K562 (cell line): ENCODE results near the gene MMEL1. TPM values are rescaled to one million over a fixed set of nuclear protein-coding genes. Genes with fewer than 3 reads are reported as not detected.

ENCODE experiments used
- ATAC-seq: fragments of 200-7000 bp; cut with Tn5 transposase; 3 replicates; pipeline ENCODE4 v1.9.1; 2020; ENCODE audit warnings: moderate library complexity
- BruUV-seq: library from RNA; stranded (reverse); fragments of 400-500 nt; replicated peaks from 2 replicates; lab custom pipeline; 2021; lab: Mats Ljungman, UMichigan
- CTCF ChIA-PET: fragments of 300-600 bp; formaldehyde crosslinking; extraction: SDS; loops from one replicate; lab custom pipeline; 2021; ENCODE audit warnings: low intra/inter-chr PET ratio; lab: Yijun Ruan, JAX
- POLR2A ChIA-PET: fragments of 300-600, 350-650 bp; sonication (Branson Sonifier 250); formaldehyde crosslinking; extraction: SDS; loops from one replicate; lab custom pipeline; 2021; ENCODE audit warnings: antibody characterized with exemption, inconsistent platforms; lab: Yijun Ruan, JAX
- DNase-seq, 4 experiments: peaks; one replicate each; pipeline versions ENCODE4 v3.0.0 to v3.0.0-alpha.2; 2011 to 2018; ENCODE audit warnings: low spot score in 3 of 4, mixed read lengths in 3 of 4; ENCODE audit errors: extremely low read depth in 1 of 4
- FAIRE-seq: peaks from 2 replicates; lab custom pipeline; 2011; peaks lifted over from hg19 to GRCh38; lab: Jason Lieb, UNC
- H2AFZ ChIP-seq: 2 replicates; pipeline ENCODE4 v1.6.0; 2011; ENCODE audit warnings: low read depth, low read length, control low read depth, inconsistent platforms
- H3K27ac ChIP-seq: fragments of 200-600 bp; 3 replicates; pipeline ENCODE4 v1.8.0; 2011; ENCODE audit warnings: low read depth, mild to moderate bottlenecking, control low read depth, inconsistent platforms, low read length, moderate library complexity, mixed read lengths; ENCODE audit errors: extremely low read depth
- H3K27me3 ChIP-seq, 2 experiments: fragments of 300-600 bp in 1 of 2; 2 replicates in 1 of 2; 3 replicates in 1 of 2; pipeline versions ENCODE4 v1.6.0 to v1.8.0; 2011; ENCODE audit warnings: inconsistent platforms in 2 of 2, low read length in 2 of 2, mild to moderate bottlenecking in 1 of 2, mixed read lengths in 1 of 2, moderate library complexity in 1 of 2; ENCODE audit not compliant: control insufficient read depth in 2 of 2, insufficient read depth in 2 of 2
- H3K36me3 ChIP-seq: fragments of 300-600 bp; 3 replicates; pipeline ENCODE4 v1.8.0; 2011; ENCODE audit warnings: mild to moderate bottlenecking, low read length, inconsistent platforms; ENCODE audit not compliant: control insufficient read depth, insufficient read depth
- H3K4me1 ChIP-seq, 2 experiments: fragments of 200-600 bp in 1 of 2; replicated peaks in 1 of 2; 2 replicates in 1 of 2; 3 replicates in 1 of 2; pipeline versions ENCODE4 v1.5.1 to v1.8.0; 2011; ENCODE audit warnings: inconsistent platforms in 2 of 2, low read length in 2 of 2, mild to moderate bottlenecking in 1 of 2, mixed read lengths in 1 of 2, moderate library complexity in 1 of 2; ENCODE audit not compliant: control insufficient read depth in 2 of 2, insufficient read depth in 2 of 2
- H3K4me2 ChIP-seq: 2 replicates; pipeline ENCODE4 v1.6.1; 2011; ENCODE audit warnings: low read length, control low read depth, inconsistent platforms, mixed read lengths; ENCODE audit not compliant: insufficient read depth
- H3K4me3 ChIP-seq: fragments of 200-600 bp; sonication (generic), shearing (Covaris generic); 2 replicates; pipeline ENCODE4 v1.5.1; 2016; ENCODE audit warnings: control low read depth, inconsistent platforms
- H3K79me2 ChIP-seq: fragments of 200-600 bp; 3 replicates; pipeline ENCODE4 v1.8.0; 2011; ENCODE audit warnings: low read length, inconsistent platforms; ENCODE audit not compliant: control insufficient read depth, insufficient read depth
- H3K9ac ChIP-seq, 2 experiments: 2 replicates each; pipeline versions ENCODE4 v1.6.0 to v1.6.1; 2011; ENCODE audit warnings: low read depth in 2 of 2, low read length in 2 of 2, control low read depth in 1 of 2, inconsistent platforms in 1 of 2, mild to moderate bottlenecking in 1 of 2, mixed read lengths in 1 of 2; ENCODE audit not compliant: insufficient read depth in 1 of 2
- H3K9me1 ChIP-seq: one replicate; pipeline ENCODE4 v1.6.0; 2011; ENCODE audit warnings: inconsistent platforms, mild to moderate bottlenecking, low read length, moderate library complexity; ENCODE audit not compliant: control insufficient read depth, insufficient read depth
- H3K9me3 ChIP-seq: replicated peaks from 2 replicates; pipeline ENCODE4 v1.5.1; 2011; ENCODE audit warnings: low read depth, low read length, inconsistent platforms; ENCODE audit not compliant: control insufficient read depth, insufficient read depth
- H4K20me1 ChIP-seq: replicated peaks from 2 replicates; pipeline ENCODE4 v1.6.1; 2011; ENCODE audit warnings: low read length, inconsistent platforms, mixed read lengths; ENCODE audit not compliant: control insufficient read depth, insufficient read depth
- ADNP ChIP-seq: fragments of 200-800 bp; sonication (Bioruptor generic); IDR thresholded peaks from 2 replicates; pipeline ENCODE4 v1.6.1; 2016; ENCODE audit warnings: missing genetic modification characterization, missing compliant biosample characterization
- NUFIP1 ChIP-seq: fragments of 450-650 bp; IDR thresholded peaks from 2 replicates; pipeline ENCODE4 v1.6.1; 2018; ENCODE audit not compliant: partially characterized antibody
- SETDB1 ChIP-seq: IDR thresholded peaks from one replicate; pipeline ENCODE4 v1.6.1; 2012; ENCODE audit warnings: low read length, control low read depth, inconsistent platforms
- ZBTB7A ChIP-seq: IDR thresholded peaks from 2 replicates; pipeline ENCODE4 v1.6.1; 2011; ENCODE audit warnings: low read depth, mild to moderate bottlenecking, low read length, moderate library complexity, borderline replicate concordance; ENCODE audit not compliant: control insufficient read depth
- ZNF143 ChIP-seq: sonication (generic); formaldehyde crosslinking; IDR thresholded peaks from 2 replicates; pipeline ENCODE4 v1.9.0; 2022; ENCODE audit warnings: mild to moderate bottlenecking, missing genetic modification reagents
- WGBS: fragments of 100-300 bp; shearing (Covaris generic); methylation state at CpG from one replicate; pipeline ENCODE4 v1.1.6; 2016; ENCODE audit warnings: low coverage, mixed read lengths; ENCODE audit not compliant: insufficient coverage; ENCODE audit errors: missing lambda C conversion rate; 5-methylcytosine and 5-hydroxymethylcytosine counted together
- in situ Hi-C: fragments of 300-500 bp; cut with MboI; formaldehyde crosslinking; loops from 4 replicates; pipeline ENCODE4 v1.15.0; 2018; ENCODE audit warnings: inconsistent platforms, mixed read lengths
- intact Hi-C: fragments of 100-400 bp; cut with micrococcal nuclease; formaldehyde crosslinking; loops from 2 replicates; pipeline ENCODE4 v1.14.2; 2022
- polyA plus RNA-seq, 8 experiments: library from polyadenylated mRNA; depleted of rRNA in 4 of 8; stranded (reverse) in 5 of 8; unstranded in 3 of 8; fragments of >200 nt; fragmentation: Nextera tagmentation in 2 of 8; fragmentation: Illumina TruSeq in 1 of 8; extraction: Ambion mirVana in 2 of 8; extraction: Trizol in 1 of 8; gene quantifications; 2 replicates each; pipeline versions ENCODE4 v1.2.1 to v1.2.3, GENCODE V29; 2011 to 2014; ENCODE audit warnings: inconsistent platforms in 1 of 8, missing spikeins in 1 of 8
- total RNA-seq, 7 experiments: library from RNA; depleted of rRNA in 6 of 7; stranded (reverse); fragments of >200 nt in 6 of 7; fragmentation: Illumina TruSeq in 2 of 7; extraction: Trizol in 2 of 7; gene quantifications; 2 replicates each; pipeline versions ENCODE4 v1.2.1 to v1.2.3, GENCODE V29; 2011 to 2021; ENCODE audit warnings: low replicate concordance in 1 of 7

The MMEL1 gene
- total and polyA plus RNA-seq, 9 of the 15 experiments (the other 6 are each of a cell fraction or from before 2014, with no cell fraction given), result not detected

DNA sequence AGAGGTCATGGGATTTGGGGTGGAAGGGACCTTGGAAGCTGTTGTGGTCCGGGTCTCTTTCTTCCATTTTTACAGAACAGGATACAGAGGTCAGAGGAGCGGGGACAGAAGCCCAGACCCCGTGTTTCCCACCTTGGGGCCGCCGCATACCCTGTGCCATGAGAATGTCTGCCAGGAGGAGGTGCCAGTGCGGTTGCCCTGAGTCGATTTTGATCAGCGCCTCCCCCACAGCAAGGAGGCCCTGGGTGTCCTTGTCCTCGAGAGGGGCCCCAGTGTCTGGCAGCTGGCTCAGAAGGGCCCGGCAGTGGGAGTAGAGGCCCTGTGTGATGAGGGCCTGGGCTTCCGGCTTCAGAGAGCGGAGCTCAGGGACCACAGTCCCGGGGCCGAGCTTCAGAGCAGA lies 12.3 kb upstream of the MMEL1 start:
- CTCF ChIA-PET, result no interaction called here
- H3K27me3 ChIP-seq, result peaks cover 0 to 8% of the 10 kb centered on the region in 2 experiments; a peak in 2 of 5 replicates
- DNase-seq, result no peak
- H3K36me3 ChIP-seq, result no peaks in the 10 kb centered on the region
- peaks cover 0 to 37% of the 10 kb centered on the region in 2 experiments; a peak in 2 of 5 replicates for H3K4me1 ChIP-seq
- no peak overlapping the region for H3K27ac ChIP-seq
- BruUV-seq, result no TSS peak
- WGBS, result 7% methylated on average over 13 of the region's 14 CpGs
- H3K4me3 ChIP-seq, result no peak overlapping the region
- no peak overlapping the region for H2AFZ ChIP-seq
- no peaks in the 10 kb centered on the region for H4K20me1 ChIP-seq
- H3K4me2 ChIP-seq, result no peak overlapping the region
- H3K9me3 ChIP-seq, result no peaks in the 10 kb centered on the region; the same call in 1 of the 2 replicates
- no peak for FAIRE-seq
- no peaks in the 10 kb centered on the region for H3K79me2 ChIP-seq
- no peak overlapping the region for H3K9ac ChIP-seq
- in situ Hi-C loops (no loop called here), intact Hi-C loops (loop anchor here (10.0 kb wide), 2 partner anchors 100 to 230 kb away; partner anchors contain the start of gene PEX10)
- no peaks in the 10 kb centered on the region for H3K9me1 ChIP-seq
- TF ChIP-seq NUFIP1 (no peak), ZNF143 (CRISPR knock-in tag) (no peak)
- ATAC-seq, result no peak
- POLR2A ChIA-PET, result no interaction called here

DNA sequence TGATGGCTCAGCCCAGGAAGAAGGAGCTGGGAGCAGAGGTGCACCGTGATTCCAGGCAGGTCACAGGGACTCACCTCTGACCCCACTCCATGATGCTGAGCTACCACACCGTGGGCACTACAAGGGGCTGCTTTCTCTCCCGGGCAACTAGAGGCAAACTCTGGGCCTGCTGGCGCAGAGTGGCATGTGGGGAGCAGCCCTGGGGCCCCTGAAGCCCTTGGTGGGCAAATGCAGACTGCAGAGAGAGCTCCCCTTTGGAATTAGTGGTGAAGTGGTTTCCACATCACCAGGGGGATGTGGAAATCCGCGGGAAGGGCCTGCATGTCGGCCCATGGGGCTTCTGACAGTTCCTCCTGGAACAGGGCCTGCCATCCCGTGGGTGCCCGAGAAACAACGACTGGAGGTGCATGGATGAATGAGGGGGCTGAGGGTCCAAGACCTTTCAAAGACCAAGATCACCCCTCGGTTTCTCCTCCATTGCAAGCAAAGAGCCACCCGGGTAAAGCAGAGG lies 11.8 kb upstream of the MMEL1 start:
- Histone ChIP-seq H3K4me2 (no peak overlapping the region), H3K36me3 (no peaks in the 10 kb centered on the region), H3K79me2 (no peaks in the 10 kb centered on the region), H2AFZ (no peak overlapping the region), H3K27me3 (peaks cover 0 to 8% of the 10 kb centered on the region in 2 experiments; a peak in 2 of 5 replicates), H4K20me1 (no peaks in the 10 kb centered on the region), H3K9me1 (no peaks in the 10 kb centered on the region), H3K9ac (no peak overlapping the region), H3K4me3 (no peak overlapping the region), H3K27ac (no peak overlapping the region), H3K4me1 (peaks cover 0 to 37% of the 10 kb centered on the region in 2 experiments; a peak in 2 of 5 replicates), H3K9me3 (no peaks in the 10 kb centered on the region; the same call in 1 of the 2 replicates)
- ChIA-PET POLR2A (interaction anchor here (0.9 kb wide), 1 partner anchor 57 kb away, joined by 3 read pairs; no protein-coding TSS in a partner anchor), CTCF (no interaction called here)
- in situ Hi-C loops, result no loop called here
- DNase-seq (no peak), FAIRE-seq (no peak), ATAC-seq (no peak)
- TF ChIP-seq ZBTB7A (no peak), SETDB1 (no peak), ADNP (no peak)
- intact Hi-C loops, result loop anchor here (10.0 kb wide), 2 partner anchors 100 to 230 kb away; partner anchors contain the start of gene PEX10
- BruUV-seq, result no TSS peak
- 2% methylated on average over 12 of the region's 12 CpGs for WGBS
